ENCODE results near the gene ZSCAN9. TPM values are rescaled to one million over a fixed set of nuclear protein-coding genes. Genes with fewer than 3 reads are reported as not detected.

The ZSCAN9 gene
- total RNA-seq, 2 donors from 2014 or later: 1.6 to 1.9 TPM

- Mint-ChIP-seq H3K4me3 (no peak overlapping the region), H3K27me3 (peaks cover 12% of the 10 kb centered on the region), H3K27ac (no peak overlapping the region), H3K4me1 (peaks cover 3% of the 10 kb centered on the region), H3K36me3 (ENCODE audit: low read depth) (peaks cover 9% of the 10 kb centered on the region)
- no peaks in the 10 kb centered on the region for H3K9me3 ChIP-seq (ENCODE audit: control insufficient read depth, low read length, poor library complexity, severe bottlenecking)
- ATAC-seq (no peak), DNase-seq (no peak)
Measured at GRCh38 chr6:28240471-28240870, 15.4 kb downstream of the ZSCAN9 start.

- ATAC-seq: no peak
- no peaks in the 10 kb centered on the region for H3K27me3 Mint-ChIP-seq
- H3K4me1 Mint-ChIP-seq: peaks cover 10% of the 10 kb centered on the region
- DNase-seq: no peak
- no peaks in the 10 kb centered on the region for H3K9me3 ChIP-seq (ENCODE audit: control insufficient read depth, low read length, poor library complexity, severe bottlenecking)
- H3K4me3 Mint-ChIP-seq: no peak overlapping the region
- H3K27ac Mint-ChIP-seq: no peak overlapping the region
- peaks cover 23% of the 10 kb centered on the region for H3K36me3 Mint-ChIP-seq (ENCODE audit: low read depth)
Measured at GRCh38 chr6:28243946-28244345, 18.9 kb downstream of the ZSCAN9 start.

GRCh38 chr6:28245206-28245941, 20.3 kb downstream of the ZSCAN9 start:
- DNase-seq: no peak
- no peaks in the 10 kb centered on the region for H3K9me3 ChIP-seq (ENCODE audit: control insufficient read depth, low read length, poor library complexity, severe bottlenecking)
- H3K27me3 Mint-ChIP-seq: no peaks in the 10 kb centered on the region
- H3K4me1 Mint-ChIP-seq: peaks cover 10% of the 10 kb centered on the region
- H3K36me3 Mint-ChIP-seq (ENCODE audit: low read depth): peaks cover 23% of the 10 kb centered on the region
- H3K27ac Mint-ChIP-seq: no peak overlapping the region
- no peak overlapping the region for H3K4me3 Mint-ChIP-seq
- ATAC-seq: no peak

- peaks cover 21% of the 10 kb centered on the region for H3K36me3 Mint-ChIP-seq (ENCODE audit: low read depth)
- peaks cover 23% of the 10 kb centered on the region for H3K4me1 Mint-ChIP-seq
- DNase-seq (no peak), ATAC-seq (no peak)
- no peaks in the 10 kb centered on the region for H3K9me3 ChIP-seq (ENCODE audit: control insufficient read depth, low read length, poor library complexity, severe bottlenecking)
- H3K27ac Mint-ChIP-seq: no peak overlapping the region
- no peaks in the 10 kb centered on the region for H3K27me3 Mint-ChIP-seq
- H3K4me3 Mint-ChIP-seq: no peak overlapping the region
Measured at GRCh38 chr6:28248916-28249315, 23.8 kb downstream of the ZSCAN9 start.

GRCh38 chr6:28250747-28251146, 25.7 kb downstream of the ZSCAN9 start:
- ATAC-seq: no peak
- Mint-ChIP-seq H3K27ac (no peak overlapping the region), H3K36me3 (ENCODE audit: low read depth) (peaks cover 11% of the 10 kb centered on the region), H3K27me3 (no peaks in the 10 kb centered on the region), H3K4me1 (peaks cover 23% of the 10 kb centered on the region), H3K4me3 (peak overlapping the region; percentile 61)
- no peak for DNase-seq
- no peaks in the 10 kb centered on the region for H3K9me3 ChIP-seq (ENCODE audit: control insufficient read depth, low read length, poor library complexity, severe bottlenecking)

- Mint-ChIP-seq H3K4me3 (peak overlapping the region; percentile 99), H3K27ac (peak overlapping the region; percentile 95), H3K4me1 (peaks cover 23% of the 10 kb centered on the region), H3K36me3 (ENCODE audit: low read depth) (peaks cover 3% of the 10 kb centered on the region), H3K27me3 (no peaks in the 10 kb centered on the region)
- DNase-seq (peak; percentile 12 to 17 (median 12)), ATAC-seq (peak; percentile 75)
- H3K9me3 ChIP-seq (ENCODE audit: control insufficient read depth, low read length, poor library complexity, severe bottlenecking): no peaks in the 10 kb centered on the region
Measured at GRCh38 chr6:28251661-28252008, 26.6 kb downstream of the ZSCAN9 start.

- DNase-seq (peak; percentile 29 to 70 (median 45)), ATAC-seq (peak; percentile 96)
- peak within 1 kb of the TSS; percentile 99 for H3K4me3 Mint-ChIP-seq
- no peaks in the 10 kb centered on the region for H3K9me3 ChIP-seq (ENCODE audit: control insufficient read depth, low read length, poor library complexity, severe bottlenecking)
- H3K27me3 Mint-ChIP-seq: no peaks in the 10 kb centered on the region
- peak within 1 kb of the TSS; percentile 95 for H3K27ac Mint-ChIP-seq
- H3K4me1 Mint-ChIP-seq: peaks cover 23% of the 10 kb centered on the region
- peaks cover 3% of the 10 kb centered on the region for H3K36me3 Mint-ChIP-seq (ENCODE audit: low read depth)
Measured at GRCh38 chr6:28252009-28252975, 27.2 kb downstream of the ZSCAN9 start, which contains the start of gene ZKSCAN4. ZKSCAN4 (minus strand) TSS chr6:28252269; CDS start chr6:28251980, 289 bp downstream.

GRCh38 chr6:28254121-28254519, 29.0 kb downstream of the ZSCAN9 start:
- Mint-ChIP-seq H3K4me3 (no peak overlapping the region), H3K27ac (no peak overlapping the region), H3K36me3 (ENCODE audit: low read depth) (no peaks in the 10 kb centered on the region), H3K4me1 (peaks cover 16% of the 10 kb centered on the region), H3K27me3 (peaks cover 10% of the 10 kb centered on the region)
- DNase-seq (no peak), ATAC-seq (no peak)
- H3K9me3 ChIP-seq (ENCODE audit: control insufficient read depth, low read length, poor library complexity, severe bottlenecking): no peaks in the 10 kb centered on the region

- Mint-ChIP-seq H3K27me3 (peaks cover 17% of the 10 kb centered on the region), H3K36me3 (ENCODE audit: low read depth) (peaks cover 2% of the 10 kb centered on the region), H3K27ac (no peak overlapping the region), H3K4me1 (peaks cover 5% of the 10 kb centered on the region), H3K4me3 (no peak overlapping the region)
- no peak for DNase-seq
- H3K9me3 ChIP-seq (ENCODE audit: control insufficient read depth, low read length, poor library complexity, severe bottlenecking): no peaks in the 10 kb centered on the region
- ATAC-seq: no peak
Measured at GRCh38 chr6:28257042-28257441, 32.0 kb downstream of the ZSCAN9 start.

GRCh38 chr6:28258877-28259777, 34.1 kb downstream of the ZSCAN9 start, which contains the start of gene NKAPL:
NKAPL (plus strand) TSS chr6:28259297; CDS start chr6:28259372, 75 bp downstream.
- Mint-ChIP-seq H3K4me3 (peak within 1 kb of the TSS; percentile 4), H3K27me3 (peaks cover 17% of the 10 kb centered on the region), H3K36me3 (ENCODE audit: low read depth) (peaks cover 2% of the 10 kb centered on the region), H3K27ac (no peak within 1 kb of the TSS), H3K4me1 (no peaks in the 10 kb centered on the region)
- DNase-seq (peak in 1 of 3 donors; percentile 27), ATAC-seq (peak; percentile 62)
- H3K9me3 ChIP-seq (ENCODE audit: control insufficient read depth, low read length, poor library complexity, severe bottlenecking): no peaks in the 10 kb centered on the region

GRCh38 chr6:28263922-28264321, 38.8 kb downstream of the ZSCAN9 start:
- H3K4me3 Mint-ChIP-seq: no peak overlapping the region
- H3K9me3 ChIP-seq (ENCODE audit: control insufficient read depth, low read length, poor library complexity, severe bottlenecking): no peaks in the 10 kb centered on the region
- peaks cover 2% of the 10 kb centered on the region for H3K36me3 Mint-ChIP-seq (ENCODE audit: low read depth)
- H3K4me1 Mint-ChIP-seq: no peaks in the 10 kb centered on the region
- H3K27ac Mint-ChIP-seq: no peak overlapping the region
- ATAC-seq: no peak
- no peak for DNase-seq
- peaks cover 6% of the 10 kb centered on the region for H3K27me3 Mint-ChIP-seq

- no peak for ATAC-seq
- no peak overlapping the region for H3K4me3 Mint-ChIP-seq
Measured at GRCh38 chr6:28264834-28265401, 39.8 kb downstream of the ZSCAN9 start.

More at GRCh38 chr6:28264834-28265401, 39.8 kb downstream of the ZSCAN9 start:
- H3K9me3 ChIP-seq (ENCODE audit: control insufficient read depth, low read length, poor library complexity, severe bottlenecking): no peaks in the 10 kb centered on the region
- H3K27ac Mint-ChIP-seq: no peak overlapping the region
- no peak for DNase-seq
- H3K36me3 Mint-ChIP-seq (ENCODE audit: low read depth): peaks cover 2% of the 10 kb centered on the region
- peaks cover 6% of the 10 kb centered on the region for H3K27me3 Mint-ChIP-seq
- H3K4me1 Mint-ChIP-seq: peaks cover 2% of the 10 kb centered on the region

All from T-helper 17 cell (primary cell).